ENCODE results near the gene STMN1.
A peak's percentile ranks its signal among the peaks of the same experiment; 100 is the strongest.

Gene STMN1

GRCh38 chr1:25911162-25911561, 4.9 kb upstream of the STMN1 start:
- Mint-ChIP-seq H3K9me3 (peaks cover 0 to 3% of the 10 kb centered on the region in 2 donors), H3K27ac (no peak overlapping the region), H3K4me3 (no peak overlapping the region), H3K36me3 (no peaks in the 10 kb centered on the region), H3K27me3 (no peaks in the 10 kb centered on the region), H3K4me1 (peaks cover 13 to 27% of the 10 kb centered on the region in 2 donors)
- no peak for ATAC-seq (replicated peaks)
- no peak for DNase-seq

- Mint-ChIP-seq H3K36me3 (peaks cover 3% of the 10 kb centered on the region in 2 donors), H3K27me3 (no peaks in the 10 kb centered on the region), H3K4me3 (no peak overlapping the region), H3K9me3 (peaks cover 0 to 3% of the 10 kb centered on the region in 2 donors), H3K4me1 (peaks cover 5 to 25% of the 10 kb centered on the region in 2 donors), H3K27ac (no peak overlapping the region)
- DNase-seq (no peak), ATAC-seq (replicated peaks) (no peak)
Measured at GRCh38 chr1:25909040-25909439, 2.8 kb upstream of the STMN1 start.

DNA sequence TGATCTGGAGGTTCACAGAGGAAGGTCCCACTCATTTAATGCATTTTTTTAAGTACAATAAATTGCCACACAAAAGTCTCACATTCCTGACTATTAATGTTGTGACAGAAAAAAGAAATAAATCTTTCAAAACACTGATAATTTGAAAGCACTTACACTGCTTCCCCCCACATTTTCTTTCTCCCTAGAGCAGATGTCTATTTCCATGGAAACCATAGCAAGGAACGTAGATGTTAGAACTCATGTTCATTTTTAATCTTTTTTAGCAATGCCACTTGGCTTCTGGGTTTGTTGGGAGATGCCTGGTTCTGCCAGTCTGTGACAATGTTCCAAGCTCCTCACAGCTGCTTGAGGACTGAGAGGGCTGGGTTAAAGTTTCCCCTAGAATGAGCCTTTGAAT, 1.9 kb upstream of the STMN1 start:
- H3K4me3 Mint-ChIP-seq = no peak overlapping the region
- no peaks in the 10 kb centered on the region for H3K27me3 Mint-ChIP-seq
- no peak for DNase-seq
- ATAC-seq (replicated peaks) = no peak
- no peak overlapping the region for H3K27ac Mint-ChIP-seq
- peaks cover 2 to 23% of the 10 kb centered on the region in 2 donors for H3K4me1 Mint-ChIP-seq
- H3K9me3 Mint-ChIP-seq = peaks cover 0 to 3% of the 10 kb centered on the region in 2 donors
- peaks cover 3% of the 10 kb centered on the region in 2 donors for H3K36me3 Mint-ChIP-seq

DNA sequence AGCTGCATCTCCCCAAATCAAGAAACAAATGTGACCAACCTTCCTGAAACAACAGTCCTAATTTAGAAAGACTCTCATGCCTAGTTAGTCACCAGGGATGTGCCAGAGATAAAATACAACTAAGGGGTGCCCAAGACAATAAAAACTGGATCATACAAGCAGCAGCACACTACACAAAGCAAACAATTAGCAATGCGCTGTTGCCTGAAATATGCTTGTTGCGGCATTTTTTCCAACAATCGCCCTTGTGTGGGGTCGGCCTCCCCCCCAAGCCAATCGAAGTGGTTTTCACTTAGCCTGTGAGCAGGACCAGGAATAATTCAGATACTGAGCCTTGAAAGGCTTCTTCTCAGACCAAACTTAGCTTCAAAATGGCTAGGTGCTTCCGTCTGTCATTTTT, 1.4 kb upstream of the STMN1 start:
- H3K36me3 Mint-ChIP-seq = peaks cover 3% of the 10 kb centered on the region in 2 donors
- H3K27ac Mint-ChIP-seq = no peak overlapping the region
- ATAC-seq (replicated peaks) = no peak

GRCh38 chr1:25906644-25907300, 553 bp upstream of the STMN1 start:
- Mint-ChIP-seq H3K27me3 (no peaks in the 10 kb centered on the region), H3K27ac (peak overlapping the region; percentile 68), H3K4me1 (peaks cover 2 to 23% of the 10 kb centered on the region in 2 donors), H3K9me3 (peaks cover 0 to 3% of the 10 kb centered on the region in 2 donors), H3K4me3 (peak overlapping the region; percentile 90 to 94), H3K36me3 (peaks cover 3% of the 10 kb centered on the region in 2 donors)
- DNase-seq = peak; percentile 4
- no peak for ATAC-seq (replicated peaks)

More for the DNA sequence above, 1.4 kb upstream of the STMN1 start:
- peaks cover 2 to 23% of the 10 kb centered on the region in 2 donors for H3K4me1 Mint-ChIP-seq
- peaks cover 0 to 3% of the 10 kb centered on the region in 2 donors for H3K9me3 Mint-ChIP-seq
- DNase-seq = no peak
- H3K27me3 Mint-ChIP-seq = no peaks in the 10 kb centered on the region
- H3K4me3 Mint-ChIP-seq = peak overlapping the region in 1 of 2 donors; percentile 48

GRCh38 chr1:25904943-25905679, 1.1 kb downstream of the STMN1 start:
- no peaks in the 10 kb centered on the region for H3K27me3 Mint-ChIP-seq
- peak overlapping the region; percentile 89 to 94 for H3K4me3 Mint-ChIP-seq
- H3K4me1 Mint-ChIP-seq = peaks cover 2 to 23% of the 10 kb centered on the region in 2 donors
- ATAC-seq (replicated peaks) (peak; percentile 85 to 86), DNase-seq (peak; percentile 78)
- H3K9me3 Mint-ChIP-seq = no peaks in the 10 kb centered on the region
- H3K36me3 Mint-ChIP-seq = peaks cover 10 to 11% of the 10 kb centered on the region in 2 donors
- peak overlapping the region; percentile 51 for H3K27ac Mint-ChIP-seq

GRCh38 chr1:25903986-25904385, 2.2 kb downstream of the STMN1 start:
- Mint-ChIP-seq H3K36me3 (peaks cover 10 to 11% of the 10 kb centered on the region in 2 donors), H3K27me3 (no peaks in the 10 kb centered on the region), H3K27ac (no peak overlapping the region), H3K4me1 (peaks cover 2 to 23% of the 10 kb centered on the region in 2 donors), H3K9me3 (no peaks in the 10 kb centered on the region), H3K4me3 (peak overlapping the region in 1 of 2 donors; percentile 94)
- DNase-seq = no peak
- ATAC-seq (replicated peaks) = no peak

DNA sequence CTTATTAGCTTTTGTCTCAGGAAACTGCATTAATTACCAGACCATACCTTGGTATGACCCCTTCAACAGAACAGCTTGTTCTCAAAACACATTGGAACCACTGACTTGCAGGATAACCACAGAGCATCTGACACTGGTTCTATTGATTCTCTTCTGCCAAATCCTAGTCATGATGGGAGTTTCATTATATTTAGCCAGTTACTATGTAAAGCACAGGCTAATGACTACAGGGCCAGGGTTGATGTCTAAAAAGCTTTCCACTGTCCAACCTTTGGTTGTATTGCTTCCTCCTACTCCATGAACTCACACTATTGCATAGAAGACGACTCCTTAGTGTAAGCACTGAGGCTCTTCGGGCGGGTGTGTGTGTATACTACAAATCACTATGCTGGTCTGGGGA, 3.8 kb downstream of the STMN1 start:
- peaks cover 13 to 15% of the 10 kb centered on the region in 2 donors for H3K36me3 Mint-ChIP-seq
- no peak for DNase-seq
- no peak overlapping the region for H3K4me3 Mint-ChIP-seq
- H3K4me1 Mint-ChIP-seq = peaks cover 2 to 21% of the 10 kb centered on the region in 2 donors
- no peak overlapping the region for H3K27ac Mint-ChIP-seq
- H3K9me3 Mint-ChIP-seq = no peaks in the 10 kb centered on the region
- H3K27me3 Mint-ChIP-seq = no peaks in the 10 kb centered on the region
- no peak for ATAC-seq (replicated peaks)

DNA sequence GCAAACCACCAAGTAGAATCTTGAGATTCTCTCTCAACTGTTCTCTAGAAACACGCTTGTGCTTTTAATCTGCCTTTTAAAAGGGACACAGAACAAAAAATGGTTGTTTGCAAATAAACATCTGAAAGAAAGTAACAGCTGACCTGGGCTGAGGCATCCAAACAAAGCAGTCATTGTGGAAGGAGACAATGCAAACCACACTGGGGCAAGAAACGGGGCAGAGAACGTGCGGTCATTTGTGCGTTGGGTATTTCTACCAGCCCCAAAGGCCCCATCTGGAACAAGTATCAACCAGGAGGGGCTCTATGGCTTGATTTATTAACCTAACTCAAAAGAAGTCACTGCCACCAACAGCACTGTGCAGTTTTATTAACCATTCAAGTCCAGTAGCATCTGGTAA, 6.0 kb downstream of the STMN1 start:
- no peaks in the 10 kb centered on the region for H3K9me3 Mint-ChIP-seq
- no peak for ATAC-seq (replicated peaks)
- peaks cover 13 to 15% of the 10 kb centered on the region in 2 donors for H3K36me3 Mint-ChIP-seq
- H3K4me3 Mint-ChIP-seq = no peak overlapping the region
- H3K27me3 Mint-ChIP-seq = no peaks in the 10 kb centered on the region
- peaks cover 4 to 16% of the 10 kb centered on the region in 2 donors for H3K4me1 Mint-ChIP-seq
- H3K27ac Mint-ChIP-seq = no peak overlapping the region
- no peak for DNase-seq

DNA sequence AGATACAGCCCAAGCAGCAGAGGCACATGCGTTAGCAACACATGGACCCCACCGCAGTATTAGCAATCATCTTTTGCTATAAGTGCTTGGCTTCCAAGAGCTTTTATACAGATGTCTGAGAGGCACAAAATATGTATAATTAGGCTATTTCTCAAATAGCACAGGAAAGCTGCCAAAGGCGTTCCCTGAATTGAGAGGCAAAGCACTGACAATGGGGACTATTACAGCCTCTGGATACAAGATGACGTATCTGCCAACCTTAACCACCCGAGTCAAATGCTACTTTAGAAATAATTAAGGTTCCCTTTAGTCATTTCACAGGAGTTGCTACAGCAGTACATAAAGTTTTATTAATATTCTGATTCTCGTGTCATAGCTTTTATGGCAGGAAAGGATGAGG, 6.4 kb downstream of the STMN1 start:
- Mint-ChIP-seq H3K36me3 (peaks cover 11 to 14% of the 10 kb centered on the region in 2 donors), H3K27ac (no peak overlapping the region), H3K9me3 (no peaks in the 10 kb centered on the region), H3K27me3 (no peaks in the 10 kb centered on the region), H3K4me1 (peaks cover 5 to 16% of the 10 kb centered on the region in 2 donors), H3K4me3 (no peak overlapping the region)
- no peak for ATAC-seq (replicated peaks)
- DNase-seq = no peak

DNA sequence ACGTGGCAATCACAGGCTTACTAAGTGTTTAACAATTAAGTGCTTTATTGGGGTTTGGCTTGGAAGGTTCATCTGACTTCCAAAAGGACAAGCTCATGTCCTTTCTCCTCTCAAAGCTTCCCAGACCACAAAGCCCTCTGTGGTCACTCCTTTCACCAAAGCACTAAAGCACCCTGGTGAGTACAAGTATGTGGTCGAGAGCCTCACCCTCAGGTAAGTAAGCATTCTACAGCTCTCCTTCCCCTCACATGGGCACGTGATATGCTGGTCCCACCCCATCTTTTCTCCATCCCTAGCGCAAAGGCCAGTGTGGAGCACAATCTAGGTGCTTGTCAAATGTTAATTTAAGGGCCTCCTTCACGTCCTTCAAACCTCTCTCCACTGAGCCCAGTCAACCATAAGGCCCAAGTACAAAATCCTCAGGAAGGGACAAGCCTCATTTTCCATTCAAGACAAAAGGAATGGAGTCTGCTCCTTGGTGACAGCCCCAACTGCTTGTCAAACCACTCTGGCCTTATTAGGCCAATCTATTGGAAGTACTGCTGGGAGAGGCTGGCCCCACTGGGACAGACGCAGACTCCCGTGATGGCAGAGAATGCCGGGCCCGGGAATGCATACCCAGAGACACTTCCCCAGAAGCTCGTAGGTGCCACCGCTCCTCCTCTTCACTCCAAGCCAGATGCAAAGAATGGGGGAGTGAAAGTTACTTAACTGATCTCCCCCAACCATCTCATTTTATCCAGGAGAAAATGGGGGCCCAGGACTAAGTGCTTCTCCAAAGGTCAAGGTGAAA, 7.8 kb downstream of the STMN1 start:
- Mint-ChIP-seq H3K36me3 (peaks cover 10 to 12% of the 10 kb centered on the region in 2 donors), H3K9me3 (no peaks in the 10 kb centered on the region), H3K4me3 (no peak overlapping the region), H3K27me3 (no peaks in the 10 kb centered on the region), H3K4me1 (peaks cover 5 to 12% of the 10 kb centered on the region in 2 donors), H3K27ac (no peak overlapping the region)
- DNase-seq = no peak
- ATAC-seq (replicated peaks) = no peak

DNA sequence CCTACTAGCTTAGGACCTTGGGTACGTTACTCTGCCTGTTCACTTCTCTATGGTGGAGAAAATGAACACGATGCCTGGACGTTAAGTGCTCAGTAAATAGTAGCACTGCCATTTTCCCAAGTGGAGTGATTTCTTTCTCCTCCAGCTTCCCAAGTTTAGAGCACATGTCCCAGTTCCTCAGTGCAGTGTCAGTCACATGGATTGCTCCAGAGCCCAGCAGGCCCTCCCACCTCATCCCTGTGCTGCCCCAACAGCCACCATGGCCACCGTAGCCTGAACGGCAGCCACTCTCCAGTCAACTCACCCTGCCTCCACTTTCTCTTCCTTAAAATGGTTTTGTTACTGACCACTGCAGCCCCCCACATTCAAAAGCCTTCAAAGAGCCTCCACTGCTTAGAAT, 8.5 kb downstream of the STMN1 start:
- no peak overlapping the region for H3K27ac Mint-ChIP-seq
- peaks cover 5 to 12% of the 10 kb centered on the region in 2 donors for H3K4me1 Mint-ChIP-seq
- H3K36me3 Mint-ChIP-seq = peaks cover 10 to 12% of the 10 kb centered on the region in 2 donors

GRCh38 chr1:25896266-25896665, 10.0 kb downstream of the STMN1 start:
- Mint-ChIP-seq H3K27ac (no peak overlapping the region), H3K4me1 (peaks cover 5 to 12% of the 10 kb centered on the region in 2 donors)
- ATAC-seq (replicated peaks) = no peak

More for the DNA sequence above, 8.5 kb downstream of the STMN1 start:
- H3K9me3 Mint-ChIP-seq = no peaks in the 10 kb centered on the region
- DNase-seq (no peak), ATAC-seq (replicated peaks) (no peak)
- no peaks in the 10 kb centered on the region for H3K27me3 Mint-ChIP-seq
- H3K4me3 Mint-ChIP-seq = no peak overlapping the region

DNA sequence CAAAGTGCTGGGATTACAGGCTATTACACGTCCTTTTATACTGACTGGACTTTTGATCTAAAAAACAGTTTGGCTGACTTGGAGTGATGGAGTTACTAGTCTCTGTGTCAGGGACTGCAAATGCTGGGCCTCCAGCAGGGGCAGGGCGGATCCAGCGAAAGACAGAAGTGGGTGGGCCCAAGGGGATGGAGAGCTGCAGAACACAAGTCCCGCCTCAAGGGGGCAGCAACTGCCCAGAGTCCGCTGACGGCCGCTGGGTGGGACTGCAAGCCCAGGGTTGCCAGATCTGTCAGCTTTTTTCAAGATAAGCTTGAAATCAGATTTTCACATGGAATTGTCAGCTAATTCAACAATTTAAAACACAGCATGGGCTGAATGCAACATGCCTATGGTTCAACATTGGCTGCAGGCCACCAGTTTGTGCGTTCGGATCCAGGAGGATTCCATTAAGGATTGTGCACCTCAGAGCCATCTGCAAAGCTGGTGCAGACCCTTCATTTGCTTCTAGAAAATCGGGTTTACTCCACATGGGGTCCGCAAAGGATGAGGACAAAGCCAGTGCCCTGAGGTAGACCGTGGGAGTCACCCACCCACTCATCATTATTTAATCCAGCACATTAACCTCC, 10.7 kb downstream of the STMN1 start:
- no peaks in the 10 kb centered on the region for H3K27me3 Mint-ChIP-seq
- peak overlapping the region in 1 of 2 donors; percentile 33 for H3K4me3 Mint-ChIP-seq
- H3K4me1 Mint-ChIP-seq = peaks cover 5 to 12% of the 10 kb centered on the region in 2 donors
- ATAC-seq (replicated peaks) (peak; percentile 99 to 100), DNase-seq (peak; percentile 88)
- H3K27ac Mint-ChIP-seq = peak overlapping the region; percentile 32
- peaks cover 3 to 4% of the 10 kb centered on the region in 2 donors for H3K36me3 Mint-ChIP-seq
- no peaks in the 10 kb centered on the region for H3K9me3 Mint-ChIP-seq

More at GRCh38 chr1:25896266-25896665, 10.0 kb downstream of the STMN1 start:
- no peak overlapping the region for H3K4me3 Mint-ChIP-seq
- H3K36me3 Mint-ChIP-seq = peaks cover 6 to 8% of the 10 kb centered on the region in 2 donors
- no peaks in the 10 kb centered on the region for H3K9me3 Mint-ChIP-seq
- H3K27me3 Mint-ChIP-seq = no peaks in the 10 kb centered on the region
- DNase-seq = no peak
